Epithelial cell of esophagus (primary cell): ENCODE results near the gene MYO9B.
A peak's percentile ranks its signal among the peaks of the same experiment; 100 is the strongest.

Experiments used
- DNase-seq: peaks from one replicate; pipeline ENCODE4 v3.0.0; 2010; ENCODE audit warnings: low read depth
- H3K4me3 ChIP-seq: 2 replicates; pipeline ENCODE4 v1.5.1; 2011; ENCODE audit warnings: mild to moderate bottlenecking, low read length, control low read depth
- TF ChIP-seq, protein P1 (sequence below): IDR thresholded peaks from 2 replicates; pipeline ENCODE4 v1.5.1; 2011; ENCODE audit warnings: low read depth, mild to moderate bottlenecking, low read length, control low read depth, inconsistent platforms; ENCODE audit not compliant: insufficient read depth; ENCODE audit errors: missing control alignments

MYO9B gene

DNA sequence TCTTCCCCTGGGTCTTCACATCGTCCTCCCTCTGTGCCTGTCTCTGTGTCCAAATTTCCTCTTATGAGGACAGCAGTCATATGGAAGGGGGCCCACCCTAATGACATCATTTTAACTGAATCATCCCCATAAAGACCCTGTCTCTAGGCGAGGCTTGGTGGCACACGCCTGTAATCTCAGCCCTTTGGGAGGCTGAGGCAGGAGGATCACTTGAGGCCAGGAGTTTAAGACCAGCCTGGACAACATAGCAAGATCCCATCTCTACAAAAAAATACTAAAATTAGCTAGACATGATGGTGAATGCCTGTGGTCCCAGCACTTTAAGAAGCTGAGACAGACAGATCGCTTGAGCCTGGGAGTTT, 4.8 kb downstream of the MYO9B start:
- TF ChIP-seq, protein P1, sequence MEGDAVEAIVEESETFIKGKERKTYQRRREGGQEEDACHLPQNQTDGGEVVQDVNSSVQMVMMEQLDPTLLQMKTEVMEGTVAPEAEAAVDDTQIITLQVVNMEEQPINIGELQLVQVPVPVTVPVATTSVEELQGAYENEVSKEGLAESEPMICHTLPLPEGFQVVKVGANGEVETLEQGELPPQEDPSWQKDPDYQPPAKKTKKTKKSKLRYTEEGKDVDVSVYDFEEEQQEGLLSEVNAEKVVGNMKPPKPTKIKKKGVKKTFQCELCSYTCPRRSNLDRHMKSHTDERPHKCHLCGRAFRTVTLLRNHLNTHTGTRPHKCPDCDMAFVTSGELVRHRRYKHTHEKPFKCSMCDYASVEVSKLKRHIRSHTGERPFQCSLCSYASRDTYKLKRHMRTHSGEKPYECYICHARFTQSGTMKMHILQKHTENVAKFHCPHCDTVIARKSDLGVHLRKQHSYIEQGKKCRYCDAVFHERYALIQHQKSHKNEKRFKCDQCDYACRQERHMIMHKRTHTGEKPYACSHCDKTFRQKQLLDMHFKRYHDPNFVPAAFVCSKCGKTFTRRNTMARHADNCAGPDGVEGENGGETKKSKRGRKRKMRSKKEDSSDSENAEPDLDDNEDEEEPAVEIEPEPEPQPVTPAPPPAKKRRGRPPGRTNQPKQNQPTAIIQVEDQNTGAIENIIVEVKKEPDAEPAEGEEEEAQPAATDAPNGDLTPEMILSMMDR, result no peak
- DNase-seq, result no peak
- H3K4me3 ChIP-seq, result no peak overlapping the region

DNA sequence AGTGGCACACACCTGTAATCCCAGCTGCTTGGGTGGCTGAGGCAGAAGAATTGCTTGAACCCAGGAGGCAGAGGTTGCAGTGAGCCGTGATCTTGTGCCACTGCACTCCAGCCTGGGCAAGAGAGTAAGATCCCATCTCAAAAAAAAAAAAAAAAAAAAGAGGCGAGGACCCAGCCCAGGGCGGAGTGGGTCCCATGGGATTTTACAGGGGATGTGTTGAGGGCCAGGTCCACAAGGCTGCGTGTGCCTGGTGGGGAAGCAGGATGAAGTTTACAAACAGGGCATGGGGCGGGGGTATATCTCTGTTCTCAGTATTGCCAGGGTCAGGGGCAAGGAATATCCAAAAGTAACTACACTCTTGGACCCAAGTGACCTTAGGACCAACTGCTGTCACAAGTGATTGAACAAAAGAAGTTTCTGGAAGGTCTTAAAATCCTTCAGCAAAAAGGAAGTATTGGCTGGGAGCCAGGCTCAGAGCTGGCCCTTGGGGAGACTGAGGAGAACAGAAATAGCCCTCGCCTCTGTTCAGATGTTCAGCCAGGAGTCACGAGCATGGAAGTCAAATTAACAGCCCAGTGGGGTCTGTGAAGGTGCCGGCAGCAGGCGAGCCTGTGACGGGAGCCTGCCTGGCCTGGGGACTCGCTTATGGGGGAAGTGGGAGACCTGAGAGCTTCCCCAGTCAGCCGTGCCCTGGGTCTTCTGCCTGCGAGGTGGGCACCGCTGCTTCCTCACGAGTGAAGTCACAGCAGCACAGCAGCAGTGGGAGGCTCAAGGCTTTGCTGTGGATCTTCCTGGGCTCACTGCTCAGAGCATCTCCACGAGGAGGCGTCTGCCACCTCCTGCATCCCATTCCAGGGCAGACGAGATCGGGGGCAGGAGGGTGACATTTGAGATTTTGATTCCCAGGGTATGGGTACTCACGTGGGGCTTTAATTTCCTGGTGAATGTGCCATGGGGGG, 6.4 kb downstream of the MYO9B start:
- DNase-seq, result no peak
- no peak overlapping the region for H3K4me3 ChIP-seq
- TF ChIP-seq, protein P1, result no peak

DNA sequence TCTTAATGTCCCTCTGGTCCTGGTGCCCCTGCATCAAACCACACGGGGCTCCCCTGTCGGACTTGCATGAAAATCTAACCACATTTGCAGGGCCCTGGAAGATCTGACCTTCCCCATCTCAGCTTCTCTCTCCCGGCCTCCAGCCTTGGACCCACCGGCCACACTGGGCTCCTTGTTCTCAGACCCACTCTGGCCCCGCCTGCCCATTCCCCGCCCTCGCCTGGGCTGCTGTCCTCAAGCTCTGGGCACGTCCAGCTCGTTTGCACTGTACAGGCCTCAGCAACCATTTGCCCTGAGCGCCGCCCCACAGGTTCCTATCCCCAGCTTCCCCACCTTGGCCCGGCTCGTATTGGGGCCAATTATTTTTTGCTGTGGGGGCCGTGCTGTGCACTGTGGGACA, 10.5 kb downstream of the MYO9B start:
- no peak for DNase-seq
- H3K4me3 ChIP-seq, result no peak overlapping the region
- TF ChIP-seq, protein P1, result no peak

DNA sequence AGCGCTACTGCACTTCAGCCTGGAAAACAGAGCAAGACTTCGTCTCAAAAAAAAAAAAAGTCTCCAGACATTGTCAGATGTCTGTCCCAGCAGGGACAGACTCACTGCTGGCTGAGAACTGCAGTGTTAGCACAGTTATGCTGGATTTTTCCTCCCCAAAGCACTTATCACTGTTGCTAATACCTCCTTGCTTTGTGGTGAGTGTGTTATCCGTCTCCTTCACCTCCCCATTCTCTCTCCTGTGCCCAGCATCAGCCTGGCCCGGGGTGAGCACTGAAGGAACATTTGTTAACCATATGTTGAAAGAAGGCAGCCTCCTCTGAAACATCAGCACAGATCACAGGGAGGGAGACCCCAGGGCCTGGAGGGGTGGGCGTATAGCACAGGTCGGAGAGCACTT, 11.3 kb downstream of the MYO9B start:
- TF ChIP-seq, protein P1, result no peak
- no peak for DNase-seq
- no peak overlapping the region for H3K4me3 ChIP-seq

DNA sequence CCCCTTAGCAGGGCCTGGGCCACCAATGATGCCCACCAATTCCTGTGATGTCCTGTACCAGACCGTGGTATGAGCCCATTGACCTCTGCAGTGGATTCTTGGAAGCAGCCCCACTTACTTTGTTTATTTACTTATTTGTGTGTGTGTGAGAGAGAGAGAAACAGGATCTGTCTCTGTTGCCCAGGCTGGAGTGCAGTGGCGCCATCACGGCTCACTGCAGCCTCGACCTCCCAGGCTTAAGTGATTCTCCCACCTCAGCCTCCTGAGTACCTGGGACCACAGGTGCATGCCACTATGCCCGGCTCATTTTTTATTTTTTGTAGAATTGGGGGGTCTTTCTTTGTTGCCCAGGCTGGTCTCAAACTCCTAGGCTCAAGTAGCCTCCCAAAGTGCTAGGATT, 13.0 kb downstream of the MYO9B start:
- DNase-seq, result no peak
- H3K4me3 ChIP-seq, result no peak overlapping the region
- TF ChIP-seq, protein P1, result no peak

DNA sequence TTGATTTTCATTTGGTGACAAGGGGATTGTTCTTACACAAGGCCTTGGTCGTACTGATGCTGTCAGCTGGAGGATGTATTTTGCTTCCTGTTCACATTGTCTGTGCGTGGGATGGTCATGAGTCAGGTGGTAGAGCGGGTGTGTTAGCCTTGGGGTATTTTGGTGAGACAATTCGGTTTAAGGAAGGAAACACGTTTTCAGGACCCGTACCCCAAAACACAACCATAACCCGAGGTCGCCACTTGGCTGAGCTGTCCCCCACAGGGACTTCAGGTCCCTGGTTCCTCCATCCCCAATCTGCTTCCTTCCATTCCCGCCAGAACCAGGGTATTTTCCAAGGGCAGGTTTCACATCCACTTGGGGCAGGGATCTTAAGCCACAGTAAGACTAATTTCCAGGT, 15.0 kb downstream of the MYO9B start:
- no peak overlapping the region for H3K4me3 ChIP-seq
- TF ChIP-seq, protein P1, result no peak
- DNase-seq, result peak; percentile 77
